Caco-2 (cell line): ENCODE data around the gene PIK3IP1. TPM values are rescaled to one million over a fixed set of nuclear protein-coding genes. Genes with fewer than 3 reads are reported as not detected.

Experiments
- BruUV-seq: library from RNA; stranded (reverse); fragments of 400-500 nt; replicated peaks from 2 replicates; lab custom pipeline; 2021; lab: Mats Ljungman, UMichigan
- CTCF ChIA-PET: fragments of 300-600 bp; sonication (Branson Sonifier 250); formaldehyde crosslinking; loops from one replicate; lab custom pipeline; 2022; ENCODE audit warnings: antibody characterized with exemption; lab: Charles Lee
- POLR2A ChIA-PET: fragments of 300-600 bp; sonication (Branson Sonifier 250); formaldehyde crosslinking; loops from one replicate; lab custom pipeline; 2022; ENCODE audit warnings: antibody characterized with exemption; lab: Charles Lee
- DNase-seq, 2 experiments: peaks; one replicate each; pipeline versions ENCODE4 v3.0.0 to v3.0.0-alpha.2; 2020 to 2022
- H3K27me3 ChIP-seq: replicated peaks from 2 replicates; pipeline ENCODE4 v1.6.0; 2011; ENCODE audit warnings: low read length; ENCODE audit not compliant: control insufficient read depth, insufficient read depth
- H3K36me3 ChIP-seq: 2 replicates; pipeline ENCODE4 v1.5.1; 2011; ENCODE audit warnings: low read length; ENCODE audit not compliant: control insufficient read depth, insufficient read depth
- H3K4me1 ChIP-seq: fragments of 250-450 bp; sonication (Bioruptor Pico); 2 replicates; pipeline ENCODE4 v1.5.1; 2020; ENCODE audit warnings: mild to moderate bottlenecking
- H3K4me3 ChIP-seq: 2 replicates; pipeline ENCODE4 v1.5.1; 2011; ENCODE audit warnings: low read depth, mild to moderate bottlenecking, control low read depth, low read length
- H3K9me3 ChIP-seq: fragments of 250-450 bp; sonication (Bioruptor Pico); 2 replicates; pipeline ENCODE4 v1.5.1; 2020; ENCODE audit warnings: mild to moderate bottlenecking, moderate library complexity
- H3K27ac Mint-ChIP-seq: one replicate; pipeline ENCODE4 v1.8.0; 2022; ENCODE audit warnings: mixed read lengths; ENCODE audit not compliant: unreplicated experiment
- H3K27me3 Mint-ChIP-seq: one replicate; pipeline ENCODE4 v1.8.0; 2022; ENCODE audit warnings: mixed read lengths; ENCODE audit not compliant: insufficient read depth, unreplicated experiment
- H3K36me3 Mint-ChIP-seq: one replicate; pipeline ENCODE4 v1.8.0; 2022; ENCODE audit warnings: mild to moderate bottlenecking, mixed read lengths; ENCODE audit not compliant: insufficient read depth, unreplicated experiment
- H3K4me1 Mint-ChIP-seq: one replicate; pipeline ENCODE4 v1.8.0; 2022; ENCODE audit warnings: low read depth, mixed read lengths; ENCODE audit not compliant: unreplicated experiment
- H3K4me3 Mint-ChIP-seq: one replicate; pipeline ENCODE4 v1.8.0; 2022; ENCODE audit warnings: mild to moderate bottlenecking, moderate library complexity, mixed read lengths; ENCODE audit not compliant: unreplicated experiment
- H3K9me3 Mint-ChIP-seq: one replicate; pipeline ENCODE4 v1.8.0; 2022; ENCODE audit warnings: mixed read lengths; ENCODE audit not compliant: unreplicated experiment
- intact Hi-C: fragments of 100-400 bp; cut with micrococcal nuclease; formaldehyde crosslinking; loops from one replicate; pipeline ENCODE4 v1.10.0; 2022; ENCODE audit not compliant: unreplicated experiment
- total RNA-seq: library from RNA; stranded (reverse); gene quantifications from 2 replicates; pipeline ENCODE4 v1.2.3, GENCODE V29; 2022
- TF ChIP-seq, protein P1 (sequence below), 2 experiments: fragments of 200-600 bp in 1 of 2; IDR thresholded peaks; 1 replicate in 1 of 2; 2 replicates in 1 of 2; pipeline versions ENCODE4 v1.5.1 to v1.8.0; 2011 to 2022; ENCODE audit warnings: antibody characterized with exemption in 1 of 2, control low read depth in 1 of 2, inconsistent platforms in 1 of 2, low read depth in 1 of 2, low read length in 1 of 2, mild to moderate bottlenecking in 1 of 2, moderate library complexity in 1 of 2; ENCODE audit not compliant: insufficient read depth in 1 of 2, severe bottlenecking in 1 of 2, unreplicated experiment in 1 of 2

PIK3IP1 gene
- total RNA-seq, 1 experiment from 2014 or later = 0.68 TPM

DNA sequence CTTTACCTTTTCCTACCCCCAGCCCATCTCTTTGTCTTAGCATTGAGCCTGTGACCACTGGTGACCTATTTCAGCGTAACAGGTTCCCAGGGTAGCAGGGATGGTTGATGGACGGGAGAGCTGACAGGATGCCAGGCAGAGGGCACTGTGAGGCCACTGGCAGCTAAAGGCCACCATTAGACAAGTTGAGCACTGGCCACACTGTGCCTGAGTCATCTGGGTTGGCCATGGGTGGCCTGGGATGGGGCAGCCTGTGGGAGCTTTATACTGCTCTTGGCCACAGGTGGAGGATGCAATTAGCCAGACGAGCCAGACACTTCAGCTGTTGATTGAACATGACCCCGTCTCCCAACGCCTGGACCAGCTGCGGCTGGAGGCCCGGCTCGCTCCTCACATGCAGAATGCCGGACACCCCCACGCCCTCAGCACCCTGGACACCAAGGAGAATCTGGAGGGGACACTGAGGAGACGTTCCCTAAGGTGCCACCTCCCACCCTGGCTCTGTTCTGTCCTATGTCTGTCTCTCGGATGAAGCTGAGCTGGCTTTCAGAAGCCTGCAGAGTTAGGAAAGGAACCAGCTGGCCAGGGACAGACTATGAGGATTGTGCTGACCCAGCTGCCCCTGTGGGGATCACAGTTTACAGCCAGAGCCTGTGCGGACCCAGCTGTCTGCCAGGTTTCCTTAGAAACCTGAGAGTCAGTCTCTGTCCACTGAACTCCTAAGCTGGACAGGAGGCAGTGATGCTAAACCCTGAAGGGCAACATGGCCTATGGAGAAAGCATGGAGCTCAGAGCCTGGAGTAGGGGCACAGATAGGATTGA lies 29.8 kb downstream of the PIK3IP1 start:
- Mint-ChIP-seq H3K36me3 (peaks cover 40% of the 10 kb centered on the region), H3K4me3 (no peak overlapping the region), H3K27ac (no peak overlapping the region), H3K9me3 (no peaks in the 10 kb centered on the region), H3K4me1 (no peaks in the 10 kb centered on the region), H3K27me3 (no peaks in the 10 kb centered on the region)
- Histone ChIP-seq H3K4me3 (no peak overlapping the region), H3K4me1 (no peaks in the 10 kb centered on the region), H3K36me3 (no peaks in the 10 kb centered on the region), H3K27me3 (no peaks in the 10 kb centered on the region), H3K9me3 (no peaks in the 10 kb centered on the region)
- DNase-seq = no peak
- no TSS peak for BruUV-seq
- TF ChIP-seq, protein P1, sequence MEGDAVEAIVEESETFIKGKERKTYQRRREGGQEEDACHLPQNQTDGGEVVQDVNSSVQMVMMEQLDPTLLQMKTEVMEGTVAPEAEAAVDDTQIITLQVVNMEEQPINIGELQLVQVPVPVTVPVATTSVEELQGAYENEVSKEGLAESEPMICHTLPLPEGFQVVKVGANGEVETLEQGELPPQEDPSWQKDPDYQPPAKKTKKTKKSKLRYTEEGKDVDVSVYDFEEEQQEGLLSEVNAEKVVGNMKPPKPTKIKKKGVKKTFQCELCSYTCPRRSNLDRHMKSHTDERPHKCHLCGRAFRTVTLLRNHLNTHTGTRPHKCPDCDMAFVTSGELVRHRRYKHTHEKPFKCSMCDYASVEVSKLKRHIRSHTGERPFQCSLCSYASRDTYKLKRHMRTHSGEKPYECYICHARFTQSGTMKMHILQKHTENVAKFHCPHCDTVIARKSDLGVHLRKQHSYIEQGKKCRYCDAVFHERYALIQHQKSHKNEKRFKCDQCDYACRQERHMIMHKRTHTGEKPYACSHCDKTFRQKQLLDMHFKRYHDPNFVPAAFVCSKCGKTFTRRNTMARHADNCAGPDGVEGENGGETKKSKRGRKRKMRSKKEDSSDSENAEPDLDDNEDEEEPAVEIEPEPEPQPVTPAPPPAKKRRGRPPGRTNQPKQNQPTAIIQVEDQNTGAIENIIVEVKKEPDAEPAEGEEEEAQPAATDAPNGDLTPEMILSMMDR (IDR thresholded peaks at IDR 0.05; ENCODE audit: insufficient read depth in 1 of 2, low read depth in 1 of 2, low read length in 1 of 2, severe bottlenecking in 1 of 2, unreplicated experiment in 1 of 2) = no peak
- ChIA-PET CTCF (no interaction called here), POLR2A (no interaction called here)
- intact Hi-C loops = no loop called here

DNA sequence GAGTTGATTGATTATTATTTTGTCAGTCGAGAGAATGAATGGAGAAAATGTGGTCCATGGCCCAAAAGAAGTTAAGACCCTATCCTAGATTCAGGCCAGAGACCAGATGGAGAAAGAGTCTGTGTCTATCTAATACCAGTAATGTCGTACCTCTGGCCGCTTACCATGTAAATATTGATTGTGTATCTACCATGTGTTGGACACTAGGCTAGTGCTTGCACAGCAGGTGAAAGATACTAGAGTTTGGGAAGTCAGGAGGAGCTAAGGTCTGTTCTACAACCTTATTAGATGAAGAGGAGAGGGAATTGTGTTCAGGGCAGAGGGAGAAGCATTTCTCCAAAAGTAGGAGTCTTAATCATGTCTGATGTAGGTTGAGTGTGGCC lies 31.8 kb downstream of the PIK3IP1 start:
- Histone ChIP-seq H3K9me3 (no peaks in the 10 kb centered on the region), H3K4me1 (no peaks in the 10 kb centered on the region), H3K4me3 (no peak overlapping the region), H3K36me3 (no peaks in the 10 kb centered on the region), H3K27me3 (no peaks in the 10 kb centered on the region)
- no peaks in the 10 kb centered on the region for H3K27me3 Mint-ChIP-seq
- H3K4me3 Mint-ChIP-seq = no peak overlapping the region
- intact Hi-C loops = no loop called here
- no peak for DNase-seq
- H3K9me3 Mint-ChIP-seq = no peaks in the 10 kb centered on the region
- ChIA-PET POLR2A (no interaction called here), CTCF (no interaction called here)
- H3K27ac Mint-ChIP-seq = no peak overlapping the region
- TF ChIP-seq, protein P1 (IDR thresholded peaks at IDR 0.05; ENCODE audit: insufficient read depth in 1 of 2, low read depth in 1 of 2, low read length in 1 of 2, severe bottlenecking in 1 of 2, unreplicated experiment in 1 of 2) = no peak
- no TSS peak for BruUV-seq
- peaks cover 40% of the 10 kb centered on the region for H3K36me3 Mint-ChIP-seq
- no peaks in the 10 kb centered on the region for H3K4me1 Mint-ChIP-seq

DNA sequence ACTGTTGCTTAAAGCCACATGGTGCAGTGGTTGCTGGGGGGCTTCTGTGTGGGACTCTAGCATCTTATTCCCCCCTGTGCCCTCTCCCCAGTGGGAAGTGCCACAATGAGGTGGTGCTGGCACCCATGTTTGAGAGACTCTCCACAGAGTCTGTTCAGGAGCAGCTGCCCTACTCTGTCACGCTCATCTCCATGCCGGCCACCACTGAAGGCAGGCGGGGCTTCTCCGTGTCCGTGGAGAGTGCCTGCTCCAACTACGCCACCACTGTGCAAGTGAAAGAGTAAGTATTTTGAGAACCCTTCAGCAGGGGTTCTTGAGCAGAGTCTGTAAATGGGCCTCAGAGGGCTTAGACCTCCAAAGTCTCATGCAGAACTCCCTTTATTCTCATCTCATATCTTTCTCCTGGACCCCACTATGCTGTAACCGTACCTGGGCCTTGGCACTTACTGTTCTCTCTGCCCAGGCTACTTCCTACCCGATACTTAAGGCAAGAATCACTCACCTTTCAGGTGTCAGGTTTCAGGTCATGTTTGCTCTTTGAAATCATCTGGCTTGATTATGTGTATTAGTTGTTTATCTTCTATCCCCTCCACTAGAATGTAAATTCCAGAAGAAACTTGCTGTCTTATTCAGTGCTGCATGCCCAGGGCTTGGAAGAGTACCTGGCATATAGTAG lies 32.4 kb downstream of the PIK3IP1 start:
- Histone ChIP-seq H3K4me1 (no peaks in the 10 kb centered on the region), H3K36me3 (no peaks in the 10 kb centered on the region; the same call in 1 of the 2 replicates), H3K27me3 (no peaks in the 10 kb centered on the region), H3K9me3 (no peaks in the 10 kb centered on the region), H3K4me3 (no peak overlapping the region)
- H3K4me1 Mint-ChIP-seq = no peaks in the 10 kb centered on the region
- no TSS peak for BruUV-seq
- no peak overlapping the region for H3K27ac Mint-ChIP-seq
- intact Hi-C loops = no loop called here
- no peak overlapping the region for H3K4me3 Mint-ChIP-seq
- POLR2A ChIA-PET = no interaction called here
- H3K9me3 Mint-ChIP-seq = no peaks in the 10 kb centered on the region
- TF ChIP-seq, protein P1 (IDR thresholded peaks at IDR 0.05; ENCODE audit: insufficient read depth in 1 of 2, low read depth in 1 of 2, low read length in 1 of 2, severe bottlenecking in 1 of 2, unreplicated experiment in 1 of 2) = no peak
- no peak for DNase-seq
- H3K27me3 Mint-ChIP-seq = no peaks in the 10 kb centered on the region
- H3K36me3 Mint-ChIP-seq = peaks cover 40% of the 10 kb centered on the region
- CTCF ChIA-PET = no interaction called here
